LNCAP (cell line): ENCODE measurements around the gene PSTPIP2.

Source experiments
- TF ChIP-seq, protein P1 (sequence below): fragments of 450-650 bp; IDR thresholded peaks from 2 replicates; pipeline ENCODE4 v1.5.1; 2017; ENCODE audit warnings: mild to moderate bottlenecking

PSTPIP2 gene, protein sequence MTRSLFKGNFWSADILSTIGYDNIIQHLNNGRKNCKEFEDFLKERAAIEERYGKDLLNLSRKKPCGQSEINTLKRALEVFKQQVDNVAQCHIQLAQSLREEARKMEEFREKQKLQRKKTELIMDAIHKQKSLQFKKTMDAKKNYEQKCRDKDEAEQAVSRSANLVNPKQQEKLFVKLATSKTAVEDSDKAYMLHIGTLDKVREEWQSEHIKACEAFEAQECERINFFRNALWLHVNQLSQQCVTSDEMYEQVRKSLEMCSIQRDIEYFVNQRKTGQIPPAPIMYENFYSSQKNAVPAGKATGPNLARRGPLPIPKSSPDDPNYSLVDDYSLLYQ

DNA sequence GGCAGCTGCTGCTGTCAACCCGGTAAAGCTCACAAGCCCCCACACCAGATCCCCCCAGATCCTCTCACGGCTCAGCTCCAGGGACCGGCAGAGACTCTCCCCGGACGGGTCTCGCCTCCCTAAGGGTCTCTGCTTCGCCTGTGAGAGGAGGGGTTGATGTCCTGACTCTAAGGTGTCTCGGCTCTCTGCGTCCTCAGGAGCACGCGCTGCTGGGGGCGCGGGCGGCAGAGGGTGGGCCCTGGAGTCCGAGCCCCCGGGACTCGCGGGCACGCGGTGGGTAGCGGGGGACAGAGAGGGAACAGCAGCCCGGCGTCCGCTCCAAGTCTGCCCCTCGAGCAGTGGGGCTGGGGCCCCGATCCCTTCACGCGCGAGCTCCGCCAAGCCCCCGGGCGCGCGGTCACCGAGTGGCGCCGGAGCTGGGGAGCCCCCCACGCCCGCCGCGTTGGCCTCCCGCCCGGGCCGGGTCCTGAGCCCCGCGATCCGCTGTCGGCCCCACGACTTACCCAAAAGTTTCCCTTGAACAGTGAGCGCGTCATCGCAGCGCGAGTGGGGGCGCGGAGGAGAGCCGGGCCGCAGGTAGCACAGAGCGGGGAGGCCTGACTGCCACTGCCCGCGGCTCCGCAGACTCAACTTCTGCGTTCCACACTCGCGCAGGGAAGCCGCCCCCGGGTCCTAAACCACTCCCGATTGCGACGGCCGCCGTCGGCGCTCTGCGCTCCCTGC is at the start of gene PSTPIP2:
Gene PSTPIP2 (minus strand): TSS at position 608 of the 723 bp plus-strand sequence. CDS start 72 bp downstream, at position 536.
- TF ChIP-seq, protein P1, sequence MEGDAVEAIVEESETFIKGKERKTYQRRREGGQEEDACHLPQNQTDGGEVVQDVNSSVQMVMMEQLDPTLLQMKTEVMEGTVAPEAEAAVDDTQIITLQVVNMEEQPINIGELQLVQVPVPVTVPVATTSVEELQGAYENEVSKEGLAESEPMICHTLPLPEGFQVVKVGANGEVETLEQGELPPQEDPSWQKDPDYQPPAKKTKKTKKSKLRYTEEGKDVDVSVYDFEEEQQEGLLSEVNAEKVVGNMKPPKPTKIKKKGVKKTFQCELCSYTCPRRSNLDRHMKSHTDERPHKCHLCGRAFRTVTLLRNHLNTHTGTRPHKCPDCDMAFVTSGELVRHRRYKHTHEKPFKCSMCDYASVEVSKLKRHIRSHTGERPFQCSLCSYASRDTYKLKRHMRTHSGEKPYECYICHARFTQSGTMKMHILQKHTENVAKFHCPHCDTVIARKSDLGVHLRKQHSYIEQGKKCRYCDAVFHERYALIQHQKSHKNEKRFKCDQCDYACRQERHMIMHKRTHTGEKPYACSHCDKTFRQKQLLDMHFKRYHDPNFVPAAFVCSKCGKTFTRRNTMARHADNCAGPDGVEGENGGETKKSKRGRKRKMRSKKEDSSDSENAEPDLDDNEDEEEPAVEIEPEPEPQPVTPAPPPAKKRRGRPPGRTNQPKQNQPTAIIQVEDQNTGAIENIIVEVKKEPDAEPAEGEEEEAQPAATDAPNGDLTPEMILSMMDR: no peak

- TF ChIP-seq, protein P1: no peak
These were observed 41.7 kb upstream of the PSTPIP2 start for GRCh38 chr18:46113751-46114150.

GRCh38 chr18:46110406-46110805 is 38.3 kb upstream of the PSTPIP2 start:
- TF ChIP-seq, protein P1: no peak

DNA sequence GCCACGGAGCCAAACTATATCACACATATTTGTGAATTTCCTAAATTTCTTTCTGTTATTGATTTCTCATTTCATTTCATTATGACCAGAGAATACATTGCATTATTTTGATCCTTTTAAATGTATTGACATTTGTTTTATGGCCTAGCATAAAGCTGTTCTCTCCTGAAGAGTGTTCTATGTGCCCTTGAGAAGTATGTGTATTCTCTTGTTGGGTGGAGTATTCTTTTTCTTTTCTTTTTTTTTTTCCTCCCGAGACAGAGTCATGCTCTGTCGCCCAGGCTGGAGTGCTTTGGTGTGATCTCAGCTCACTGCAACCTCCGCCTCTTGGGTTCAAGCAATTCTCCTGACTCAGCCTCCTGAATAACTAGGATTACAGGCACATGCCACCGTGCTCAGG is 37.3 kb upstream of the PSTPIP2 start:
- TF ChIP-seq, protein P1: no peak

DNA sequence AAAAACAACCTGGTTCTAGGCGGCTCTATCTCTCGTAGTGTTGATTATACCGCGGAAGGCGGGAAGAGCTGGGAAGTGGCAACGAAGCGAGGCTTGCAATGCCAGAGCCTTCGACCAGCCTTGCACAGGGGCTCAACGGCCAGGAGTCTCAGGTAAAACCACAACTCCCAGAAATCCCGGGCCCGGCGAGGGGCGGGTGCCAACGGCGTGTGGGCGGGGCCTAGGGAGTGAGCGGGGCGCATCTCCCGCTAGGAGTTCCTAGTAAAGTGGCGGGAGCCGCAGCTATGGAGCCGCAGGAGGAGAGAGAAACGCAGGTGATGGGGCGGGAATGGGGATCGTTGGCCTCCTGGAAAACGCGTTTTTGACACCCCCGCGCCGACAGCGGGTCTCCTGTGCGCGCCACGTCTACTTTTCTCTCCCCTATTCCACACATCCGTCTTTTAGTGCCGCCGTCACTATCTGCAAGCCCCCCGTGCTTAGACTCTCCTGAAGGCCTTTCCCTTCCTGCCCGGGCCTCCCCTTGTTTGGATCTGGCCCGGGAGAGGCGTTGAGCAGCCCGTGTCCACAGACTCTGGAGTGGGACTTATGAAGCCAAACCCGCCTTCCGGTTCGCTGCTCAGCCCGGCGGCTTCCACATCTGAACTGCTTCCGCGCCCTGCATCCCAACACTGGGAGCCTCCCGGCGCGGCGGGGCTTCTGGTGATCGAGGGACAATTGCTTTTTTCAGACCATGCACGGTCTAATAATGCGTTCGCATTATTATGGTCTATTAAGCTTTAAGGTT is 32.3 kb upstream of the PSTPIP2 start, which contains the start of gene HAUS1:
Gene HAUS1 (plus strand): TSS at position 258 of the 784 bp plus-strand sequence. CDS start 27 bp downstream, at position 285.
- TF ChIP-seq, protein P1: no peak

DNA sequence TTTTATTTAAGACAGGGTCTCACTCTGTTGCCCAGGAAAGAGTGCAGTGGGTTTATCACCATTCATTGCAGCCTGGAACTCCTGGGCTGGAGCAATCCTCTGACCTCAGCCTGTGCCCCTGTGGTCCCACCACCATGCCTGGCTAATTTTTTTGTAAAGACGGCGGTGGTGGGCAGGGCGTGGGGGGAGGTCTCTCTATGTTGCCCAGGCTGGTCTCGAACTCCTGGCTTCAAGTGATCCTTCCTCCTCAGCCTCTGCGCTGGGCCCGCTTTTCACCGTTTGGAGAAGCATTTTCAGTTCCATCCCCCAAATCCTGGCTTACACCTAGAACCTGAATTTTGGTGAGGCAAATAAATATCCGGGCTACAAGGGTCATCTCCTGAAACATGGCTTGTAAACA is 27.4 kb upstream of the PSTPIP2 start:
- TF ChIP-seq, protein P1: no peak

- TF ChIP-seq, protein P1: no peak
These were observed 26.5 kb upstream of the PSTPIP2 start for GRCh38 chr18:46098616-46098933.
